Fibroblast of mammary gland (primary cell): ENCODE data around the gene OXSR1.

Experiments
- DNase-seq: peaks from one replicate; pipeline ENCODE4 v3.0.0-alpha.2; 2010; ENCODE audit warnings: low read depth
- H3K4me3 ChIP-seq: 2 replicates; pipeline ENCODE4 v1.5.1; 2011; ENCODE audit warnings: low read depth, mild to moderate bottlenecking, low read length, moderate library complexity; ENCODE audit not compliant: control insufficient read depth
- TF ChIP-seq, protein P1 (sequence below): conservative IDR thresholded peaks from 2 replicates; pipeline ENCODE4 v1.5.1; 2011; ENCODE audit warnings: low read depth, low read length, inconsistent platforms; ENCODE audit not compliant: control insufficient read depth, insufficient read depth

Gene OXSR1

DNA sequence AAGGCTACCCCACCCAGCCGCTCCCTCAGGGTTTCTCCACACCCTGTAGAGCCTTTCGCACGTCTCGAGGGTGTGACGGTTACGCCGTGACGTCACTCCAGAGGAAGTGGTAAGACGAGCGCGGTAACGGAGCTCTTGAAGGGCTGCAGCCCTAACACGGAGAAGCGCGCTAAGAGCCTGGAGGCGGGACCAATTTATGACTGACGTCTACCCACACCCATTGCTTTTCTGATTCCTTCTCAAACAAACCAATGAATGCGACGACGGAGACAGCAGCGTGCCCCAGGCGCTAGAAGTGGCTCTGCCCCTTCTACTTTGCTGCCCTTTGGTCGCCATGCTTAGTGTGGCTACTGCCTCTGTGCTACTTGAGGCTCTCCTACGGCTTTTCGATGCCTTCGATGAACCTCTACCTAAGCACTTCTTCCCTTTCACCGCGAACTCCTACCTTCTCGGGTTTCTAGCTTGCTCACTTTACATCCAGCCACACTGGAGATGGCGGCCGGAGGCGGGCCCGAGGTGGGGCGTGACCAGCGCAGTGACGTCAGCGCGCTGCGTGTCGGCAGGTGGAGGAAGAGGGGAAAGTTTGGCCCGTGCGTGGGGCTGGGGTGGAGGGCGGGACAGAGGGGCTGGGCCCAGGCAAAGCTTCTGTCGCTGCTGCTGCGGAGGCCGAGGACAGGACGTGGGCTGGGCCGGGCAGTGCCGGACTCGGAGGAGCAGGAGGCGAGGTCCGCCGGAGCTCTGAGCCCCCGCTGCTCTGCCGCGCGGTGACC lies at the start of gene OXSR1:
TSS of gene OXSR1 (plus strand) at position 586 of the 770 bp plus-strand sequence. CDS start 340 bp downstream, outside the sequence.
- peak; percentile 100 for DNase-seq
- TF ChIP-seq, protein P1, sequence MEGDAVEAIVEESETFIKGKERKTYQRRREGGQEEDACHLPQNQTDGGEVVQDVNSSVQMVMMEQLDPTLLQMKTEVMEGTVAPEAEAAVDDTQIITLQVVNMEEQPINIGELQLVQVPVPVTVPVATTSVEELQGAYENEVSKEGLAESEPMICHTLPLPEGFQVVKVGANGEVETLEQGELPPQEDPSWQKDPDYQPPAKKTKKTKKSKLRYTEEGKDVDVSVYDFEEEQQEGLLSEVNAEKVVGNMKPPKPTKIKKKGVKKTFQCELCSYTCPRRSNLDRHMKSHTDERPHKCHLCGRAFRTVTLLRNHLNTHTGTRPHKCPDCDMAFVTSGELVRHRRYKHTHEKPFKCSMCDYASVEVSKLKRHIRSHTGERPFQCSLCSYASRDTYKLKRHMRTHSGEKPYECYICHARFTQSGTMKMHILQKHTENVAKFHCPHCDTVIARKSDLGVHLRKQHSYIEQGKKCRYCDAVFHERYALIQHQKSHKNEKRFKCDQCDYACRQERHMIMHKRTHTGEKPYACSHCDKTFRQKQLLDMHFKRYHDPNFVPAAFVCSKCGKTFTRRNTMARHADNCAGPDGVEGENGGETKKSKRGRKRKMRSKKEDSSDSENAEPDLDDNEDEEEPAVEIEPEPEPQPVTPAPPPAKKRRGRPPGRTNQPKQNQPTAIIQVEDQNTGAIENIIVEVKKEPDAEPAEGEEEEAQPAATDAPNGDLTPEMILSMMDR = no peak
- peak within 1 kb of the TSS; percentile 91 for H3K4me3 ChIP-seq

DNA sequence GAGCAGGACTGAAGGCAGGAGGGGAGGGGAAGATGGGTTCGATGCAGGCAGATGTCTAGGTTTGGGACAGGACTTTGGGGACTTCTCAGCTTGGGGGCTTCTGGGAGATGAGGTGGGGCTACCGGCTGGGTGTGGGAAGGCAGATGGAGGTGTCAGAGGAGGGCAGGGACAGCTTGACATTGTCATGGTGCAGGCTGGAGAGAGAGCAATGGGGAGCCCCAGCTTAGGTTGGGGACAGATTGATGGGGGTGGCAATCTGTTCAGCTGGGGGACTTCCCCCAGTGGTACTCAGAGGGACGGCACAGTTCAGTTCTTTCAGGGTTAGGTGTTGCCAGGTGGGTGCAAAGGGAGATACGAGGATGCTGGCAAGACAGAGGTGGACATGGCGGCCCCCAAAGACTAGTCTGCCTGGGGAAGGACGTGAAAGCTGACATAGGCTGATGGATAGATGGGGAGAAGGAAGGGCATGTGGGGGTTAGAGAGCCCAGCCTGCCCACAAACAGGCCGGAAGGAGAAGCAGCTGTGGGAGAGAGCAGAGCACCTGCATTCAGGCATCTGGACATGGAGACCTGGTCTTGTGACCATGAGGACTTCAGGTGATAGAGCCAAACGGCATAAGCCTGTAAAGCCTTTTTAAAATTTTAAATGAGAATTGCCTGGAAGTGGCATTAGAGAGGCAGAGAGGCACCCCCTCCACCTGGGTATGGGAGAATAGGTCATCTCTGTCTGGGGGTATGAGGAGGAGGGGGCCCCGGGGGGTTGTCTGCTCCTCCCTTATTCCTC lies 49.5 kb upstream of the OXSR1 start:
- H3K4me3 ChIP-seq = no peak overlapping the region
- TF ChIP-seq, protein P1 = no peak
- no peak for DNase-seq

DNA sequence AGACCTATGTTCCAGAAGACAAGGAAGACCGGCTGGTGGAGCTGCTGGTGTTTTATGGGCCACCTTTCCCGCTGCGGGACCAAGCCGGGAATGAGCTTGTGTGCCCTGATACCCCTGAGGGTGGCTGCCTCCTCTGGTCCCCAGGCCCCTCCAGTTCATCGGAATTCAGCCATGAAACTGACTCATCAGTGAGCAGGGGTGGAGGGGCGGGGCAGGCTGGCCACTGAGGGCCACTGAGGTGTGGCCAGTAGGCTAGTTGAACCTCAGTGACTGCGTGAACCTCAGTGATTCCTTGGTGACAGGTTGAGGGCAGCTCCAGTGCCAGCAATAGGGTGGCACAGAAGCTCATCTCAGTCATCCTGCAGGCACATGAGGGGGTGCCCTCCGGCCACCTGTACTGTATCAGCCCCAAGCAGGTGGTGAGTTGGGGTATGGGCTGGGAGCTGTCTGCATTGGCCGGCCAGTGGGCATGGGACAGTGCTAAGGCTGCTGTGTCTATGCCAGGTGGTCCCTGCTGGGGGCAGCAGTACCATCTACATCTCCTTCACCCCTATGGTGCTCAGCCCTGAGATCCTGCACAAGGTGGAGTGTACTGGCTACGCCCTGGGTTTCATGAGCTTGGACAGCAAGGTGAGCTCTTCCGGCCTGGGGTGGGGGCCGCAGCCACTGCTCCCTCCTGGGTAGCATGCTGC lies 48.7 kb upstream of the OXSR1 start:
- no peak overlapping the region for H3K4me3 ChIP-seq
- TF ChIP-seq, protein P1 = no peak
- DNase-seq = no peak

DNA sequence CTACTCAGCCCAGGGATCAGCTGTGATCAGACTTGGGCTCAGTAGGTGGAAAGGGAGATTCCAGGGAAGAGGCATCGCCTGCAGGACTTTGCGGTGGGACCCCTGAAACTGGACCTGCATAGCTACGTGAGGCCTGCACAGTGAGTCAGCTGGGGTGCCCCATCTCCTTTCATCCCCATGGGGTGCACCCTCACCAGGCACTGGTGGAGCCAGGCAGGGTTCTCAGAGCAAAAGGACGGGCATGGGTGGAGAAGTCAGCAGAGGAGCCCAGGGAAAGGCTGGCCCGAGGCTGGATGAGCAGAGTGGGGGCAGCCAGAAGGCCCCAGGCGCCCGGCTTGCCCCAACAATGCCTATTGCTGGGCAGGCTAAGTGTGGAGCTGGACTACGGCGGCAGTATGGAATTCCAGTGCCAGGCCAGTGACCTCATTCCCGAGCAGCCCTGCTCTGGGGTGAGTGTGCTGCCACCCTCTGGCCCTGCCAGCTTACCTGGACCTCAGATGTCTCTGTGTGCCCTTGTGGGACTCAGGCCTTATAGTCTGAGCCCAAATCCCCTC lies 48.1 kb upstream of the OXSR1 start:
- TF ChIP-seq, protein P1 = no peak
- H3K4me3 ChIP-seq = no peak overlapping the region
- DNase-seq = no peak

DNA sequence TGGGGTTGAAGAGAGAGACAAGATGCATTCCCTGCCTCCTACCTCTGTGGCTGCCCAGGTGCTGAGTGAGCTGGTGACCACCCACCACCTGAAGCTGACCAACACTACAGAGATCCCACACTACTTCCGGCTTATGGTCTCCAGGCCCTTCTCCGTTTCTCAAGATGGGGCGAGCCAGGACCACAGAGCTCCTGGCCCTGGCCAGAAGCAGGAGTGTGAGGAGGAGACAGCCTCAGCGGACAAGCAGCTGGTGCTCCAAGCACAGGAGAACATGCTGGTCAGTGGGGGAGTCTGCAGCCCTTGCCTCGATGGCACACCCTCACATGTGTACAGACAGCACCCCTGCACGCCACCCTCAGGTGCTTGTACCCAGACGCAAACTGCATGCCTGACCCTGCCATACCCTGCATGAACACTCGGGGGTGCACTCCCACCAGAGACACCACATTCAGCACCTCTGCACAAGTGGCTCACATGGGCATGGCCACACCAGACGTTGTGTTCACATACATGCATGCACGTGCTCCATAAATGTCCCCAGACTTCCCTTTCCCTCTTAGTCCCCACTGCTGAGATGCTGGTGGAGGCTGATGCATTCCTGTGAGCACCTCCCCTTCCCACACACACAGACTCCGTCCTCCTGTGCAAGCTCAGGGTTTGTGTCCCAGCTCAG lies 47.5 kb upstream of the OXSR1 start:
- TF ChIP-seq, protein P1 = peak; percentile 87
- DNase-seq = peak; percentile 66

DNA sequence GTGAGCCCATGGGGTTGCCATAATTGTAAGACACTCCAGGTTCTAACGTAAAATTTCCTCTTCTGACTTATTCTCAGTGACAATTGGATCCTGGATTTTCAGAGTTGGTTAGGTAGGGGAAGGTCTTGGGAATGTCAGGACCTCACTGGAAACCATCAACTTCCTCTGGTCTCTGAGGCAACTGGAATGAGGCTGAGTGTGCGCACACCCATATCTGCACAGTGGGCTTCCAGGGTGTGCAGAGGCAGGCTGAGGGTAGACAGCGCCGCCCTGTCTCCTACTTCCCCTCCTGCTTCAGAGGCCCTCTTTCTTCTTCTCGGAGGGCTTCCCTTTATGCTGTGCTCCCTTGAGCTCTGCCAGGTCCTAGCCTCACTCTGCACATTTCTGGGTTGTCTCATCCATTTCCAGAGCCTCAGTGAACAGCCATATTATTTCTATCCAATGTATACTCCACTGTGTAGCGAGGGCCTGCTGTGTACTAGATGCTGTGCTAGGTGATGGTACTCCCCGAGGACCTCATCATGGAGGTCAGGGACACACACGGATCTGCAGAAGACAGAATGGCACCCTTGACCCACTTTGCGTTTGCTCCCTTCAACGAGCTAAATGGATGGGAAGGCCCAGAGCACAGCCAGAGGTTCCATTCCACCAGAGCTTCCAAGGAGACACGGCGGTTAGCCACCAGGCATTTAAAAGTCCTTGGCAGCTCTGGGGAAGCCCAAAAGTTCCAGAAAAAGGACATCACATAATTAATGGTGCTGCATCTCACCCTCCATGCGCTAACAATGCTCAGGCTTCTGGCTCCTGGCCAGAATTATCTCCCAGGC lies 46.7 kb upstream of the OXSR1 start:
- DNase-seq = no peak
- H3K4me3 ChIP-seq = no peak overlapping the region
- TF ChIP-seq, protein P1 = no peak

More for the DNA sequence above, 47.5 kb upstream of the OXSR1 start:
- H3K4me3 ChIP-seq = no peak overlapping the region
